GM21723 (cell line): ENCODE data around the gene NXPH1.

Experiments used
- ATAC-seq: cut with Tn5 transposase; IDR thresholded peaks from one replicate; pipeline ENCODE4 v1.9.1; 2021; ENCODE audit warnings: mild to moderate bottlenecking, moderate library complexity; ENCODE audit not compliant: unreplicated experiment

The NXPH1 gene

GRCh38 chr7:8585591-8585990 is 152.2 kb downstream of the NXPH1 start:
- no peak for ATAC-seq

- ATAC-seq = no peak
These were observed 156.8 kb downstream of the NXPH1 start for GRCh38 chr7:8590225-8590624.

GRCh38 chr7:8590791-8591190 is 157.4 kb downstream of the NXPH1 start:
- ATAC-seq = no peak

DNA sequence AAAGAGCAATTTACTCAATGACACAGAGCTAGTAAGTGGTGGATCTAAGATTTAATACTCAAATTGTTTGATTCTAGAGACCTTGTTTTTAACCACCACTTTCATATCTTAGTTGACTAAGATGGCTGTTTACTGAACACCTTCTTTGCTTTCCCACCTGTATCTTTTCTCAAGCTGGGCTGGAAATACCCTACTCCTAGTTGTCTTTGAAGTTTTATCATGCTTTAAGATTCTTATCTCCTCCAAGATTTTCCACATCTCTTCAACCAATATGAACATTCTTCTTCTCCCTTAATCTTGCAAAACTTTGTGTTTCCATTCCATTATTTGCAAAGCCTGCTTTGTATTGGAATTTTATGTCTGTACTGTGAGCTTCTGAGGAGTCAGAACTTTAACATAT is 157.9 kb downstream of the NXPH1 start:
- no peak for ATAC-seq

GRCh38 chr7:8592167-8592566 is 158.8 kb downstream of the NXPH1 start:
- ATAC-seq = no peak

DNA sequence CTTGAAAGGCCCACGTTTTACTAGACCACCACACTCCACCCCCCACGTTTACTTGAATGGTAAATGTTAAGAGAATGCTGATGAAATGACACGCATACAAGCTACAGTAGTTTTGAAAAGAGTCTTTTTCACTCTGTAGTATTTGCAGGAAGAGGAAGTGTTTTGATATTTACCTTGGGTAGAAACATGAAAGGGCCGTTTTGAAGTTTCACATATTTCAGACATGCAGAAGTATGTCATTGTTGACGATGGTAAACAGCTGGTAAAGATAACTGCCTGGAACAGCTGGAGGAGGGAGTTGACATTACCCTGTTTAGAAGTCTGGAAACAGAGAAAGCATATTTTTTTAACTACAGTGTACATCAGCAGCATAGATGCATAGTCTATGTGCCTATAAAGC is 160.7 kb downstream of the NXPH1 start:
- no peak for ATAC-seq

DNA sequence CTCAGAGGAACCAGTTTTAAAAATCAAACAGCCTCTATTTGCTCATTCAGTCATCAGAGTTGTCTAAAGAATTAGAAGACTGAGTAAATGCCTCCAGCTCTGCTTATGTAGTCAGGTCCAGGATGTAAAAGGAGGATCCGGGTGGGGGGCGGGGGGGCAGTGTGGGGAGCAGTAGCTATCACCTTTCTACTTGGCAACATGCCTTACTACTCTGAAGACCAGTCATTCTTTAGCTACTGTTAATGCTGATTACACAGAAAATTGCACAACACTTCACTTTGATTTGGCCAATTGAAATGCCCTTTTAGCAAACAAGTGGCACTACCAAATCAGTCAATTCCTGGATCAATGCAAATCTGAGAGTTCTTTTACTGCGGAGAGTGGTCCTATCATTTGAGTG is 164.2 kb downstream of the NXPH1 start:
- no peak for ATAC-seq

GRCh38 chr7:8601121-8601520 is 167.7 kb downstream of the NXPH1 start:
- ATAC-seq = no peak

DNA sequence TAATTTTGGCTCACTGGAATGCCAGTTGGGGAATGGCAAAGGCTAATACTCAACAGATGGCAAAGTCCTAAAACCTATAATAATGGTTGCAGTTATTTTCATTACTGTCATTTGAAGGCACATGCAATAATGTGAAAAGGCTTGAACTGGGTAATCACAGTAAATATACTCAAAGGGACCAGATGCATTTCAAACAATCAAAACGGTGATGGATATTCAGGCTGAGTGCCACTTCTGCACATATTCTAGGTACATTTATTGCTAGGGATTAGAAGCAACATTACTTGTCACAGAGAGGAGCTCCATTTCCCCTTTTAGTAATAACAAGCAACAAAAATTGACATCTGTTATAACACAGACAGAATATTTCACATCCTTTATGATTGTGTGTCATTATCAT is 171.8 kb downstream of the NXPH1 start:
- ATAC-seq = no peak

GRCh38 chr7:8612584-8612983 is 179.2 kb downstream of the NXPH1 start:
- no peak for ATAC-seq

GRCh38 chr7:8613191-8613590 is 179.8 kb downstream of the NXPH1 start:
- no peak for ATAC-seq

DNA sequence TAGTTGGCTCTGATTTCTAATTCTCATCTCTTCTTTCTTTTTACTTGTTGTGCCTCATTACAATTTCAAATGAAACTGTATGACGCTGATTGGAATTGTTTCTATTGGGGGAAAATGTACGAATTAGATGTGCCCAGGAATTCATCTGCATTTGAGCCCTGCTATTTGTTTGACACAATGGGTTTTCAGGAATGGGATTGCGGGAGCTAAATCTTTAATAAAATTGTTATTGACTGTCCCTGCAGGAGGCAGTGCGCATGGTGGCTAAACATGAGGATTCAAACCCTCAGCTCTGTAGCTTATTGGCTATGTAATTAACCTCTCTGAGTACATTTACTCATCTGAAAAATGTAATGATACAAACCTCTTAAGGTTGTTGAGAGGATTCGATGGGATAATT is 181.6 kb downstream of the NXPH1 start:
- ATAC-seq = no peak

- ATAC-seq = no peak
These were observed 185.1 kb downstream of the NXPH1 start for GRCh38 chr7:8618441-8619070.

DNA sequence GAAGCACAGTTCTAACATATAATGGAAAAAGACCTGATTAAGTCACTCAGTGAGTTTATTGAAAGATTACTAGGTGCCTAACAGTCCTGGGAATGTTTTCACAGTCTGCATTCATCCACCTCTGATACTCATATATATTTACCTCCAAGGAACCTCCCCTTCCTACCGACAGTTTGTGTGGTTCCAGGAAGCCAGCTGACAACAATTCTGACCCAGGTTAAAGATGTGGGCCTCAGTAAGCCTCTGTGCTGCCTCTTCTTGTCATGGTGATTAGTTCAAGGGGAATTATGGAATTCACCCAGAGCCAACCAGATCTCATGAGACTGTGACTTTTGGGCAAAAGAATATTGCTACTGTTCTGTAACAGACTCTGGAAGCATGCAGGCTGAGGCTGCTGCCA is 186.8 kb downstream of the NXPH1 start:
- ATAC-seq = no peak

GRCh38 chr7:8625612-8626011 is 192.2 kb downstream of the NXPH1 start:
- no peak for ATAC-seq

DNA sequence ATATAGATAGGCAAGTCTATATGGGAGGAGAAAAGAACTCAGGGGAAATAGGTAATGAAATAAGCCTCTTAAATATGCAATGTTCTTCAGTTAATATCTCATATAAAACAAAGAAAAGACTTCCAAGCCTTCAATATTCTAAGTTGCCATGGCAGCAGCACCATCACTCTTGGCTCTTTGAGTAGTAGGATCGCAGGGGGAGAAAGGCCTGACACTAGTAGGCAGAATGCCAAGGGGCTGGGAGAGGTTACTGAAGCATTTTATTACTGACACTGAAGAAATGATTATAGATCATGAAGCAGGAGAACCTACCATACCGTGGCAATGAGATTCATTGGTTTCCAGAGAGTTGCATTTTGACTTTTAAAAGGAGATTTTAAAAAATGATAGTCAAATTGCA is 193.9 kb downstream of the NXPH1 start:
- no peak for ATAC-seq

- no peak for ATAC-seq
These were observed 195.2 kb downstream of the NXPH1 start for GRCh38 chr7:8628656-8629055.

DNA sequence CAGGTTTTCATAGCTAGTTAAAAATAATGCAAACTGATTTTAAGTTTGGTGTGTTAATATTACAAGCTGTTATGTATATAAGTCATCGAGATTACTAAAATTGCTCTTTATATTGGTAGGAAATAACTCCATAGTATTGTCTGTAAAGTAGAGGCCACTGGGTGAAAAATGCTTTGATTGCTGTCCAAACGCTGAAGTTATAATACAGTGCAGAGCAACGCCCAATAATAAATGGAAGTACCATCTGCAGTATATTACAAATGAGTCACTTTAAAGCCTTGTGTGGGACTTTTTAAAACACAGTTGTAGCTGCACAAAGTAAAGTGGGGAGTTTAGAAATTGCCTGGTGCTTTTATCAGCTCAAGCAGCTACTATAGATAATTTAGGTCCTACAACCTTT is 196.1 kb downstream of the NXPH1 start:
- no peak for ATAC-seq

DNA sequence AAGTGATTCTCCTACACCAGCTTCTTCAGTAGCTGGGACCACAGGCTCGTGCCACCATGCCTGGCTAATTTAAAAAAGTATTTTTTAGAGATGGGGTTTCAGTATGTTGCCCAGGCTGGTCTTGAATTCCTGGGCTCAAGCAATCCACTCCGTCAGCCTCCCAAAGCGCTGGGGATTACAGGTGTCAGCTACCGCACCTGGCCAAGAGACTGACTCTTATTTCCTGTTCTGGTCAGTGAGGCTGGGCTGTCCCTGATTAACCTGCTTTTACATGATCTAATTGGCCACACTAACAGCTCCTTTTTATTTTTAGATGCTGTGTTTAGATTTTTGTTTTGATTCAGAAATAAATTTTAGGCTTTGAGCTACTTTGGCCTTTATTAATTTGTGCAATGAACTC is 203.9 kb downstream of the NXPH1 start:
- ATAC-seq = no peak

DNA sequence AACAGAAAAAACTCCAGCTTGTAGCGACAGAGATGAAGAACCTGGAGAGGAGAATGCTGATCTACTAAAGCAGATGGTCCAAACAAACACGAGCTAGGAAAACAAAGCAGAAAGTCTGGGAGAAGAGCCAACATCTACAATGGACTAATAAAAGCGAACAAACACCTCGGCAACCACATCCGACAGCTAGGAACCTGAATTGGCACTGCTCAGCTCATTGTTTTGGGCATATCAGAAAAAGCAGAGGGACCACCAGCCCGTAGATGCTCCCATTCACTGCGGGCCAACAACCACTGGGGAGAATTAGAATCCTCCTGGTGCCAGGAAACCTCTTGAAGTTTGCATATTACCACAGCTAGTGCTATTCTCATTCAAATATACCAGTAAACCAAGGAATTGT is 204.7 kb downstream of the NXPH1 start:
- ATAC-seq = no peak

DNA sequence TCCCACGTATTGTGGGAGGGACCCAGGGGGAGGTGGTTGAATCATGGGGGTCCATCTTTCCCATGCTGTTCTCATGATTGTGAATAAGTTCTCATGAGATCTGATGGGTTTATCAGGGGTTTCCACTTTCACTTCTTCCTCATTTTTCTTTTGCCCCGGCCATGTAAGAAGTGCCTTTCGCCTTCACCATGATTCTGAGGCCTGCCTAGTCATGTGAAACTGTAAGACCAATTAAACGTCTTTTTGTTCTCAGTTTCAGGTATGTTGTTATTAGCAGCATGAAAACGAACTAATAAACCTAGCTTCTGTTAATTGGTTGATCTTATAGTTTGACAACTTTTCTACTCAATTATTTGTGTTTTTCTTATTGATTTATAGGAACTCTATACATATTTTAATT is 206.3 kb downstream of the NXPH1 start:
- ATAC-seq = no peak

GRCh38 chr7:8640671-8641070 is 207.3 kb downstream of the NXPH1 start:
- ATAC-seq = no peak

GRCh38 chr7:8668627-8669500 is 235.5 kb downstream of the NXPH1 start:
- ATAC-seq = no peak
